IPS-NIHi11 (cell line): Measurements from ENCODE around the gene RNF151.
A peak's percentile ranks its signal among the peaks of the same experiment; 100 is the strongest.
"Not testable (repeated sequence)": the region's sequence is repeated elsewhere in the genome, so short reads cannot be mapped to it uniquely, and the experiment has no call there.

Experiments used
- DNase-seq: peaks from one replicate; pipeline ENCODE4 v3.0.0; 2012; ENCODE audit warnings: mixed read lengths, low spot score

Gene RNF151

GRCh38 chr16:1959269-1960039 lies 7.2 kb upstream of the RNF151 start, which contains the start of gene NDUFB10:
Gene NDUFB10, plus strand, starts transcription at chr16:1959538. Its CDS starts 87 bp downstream, at chr16:1959625.
- peak; percentile 92 for DNase-seq

GRCh38 chr16:1960665-1961630 lies 5.7 kb upstream of the RNF151 start:
- DNase-seq: no peak

GRCh38 chr16:1961651-1962067 lies 5.0 kb upstream of the RNF151 start:
- no peak for DNase-seq

GRCh38 chr16:1962161-1963153 lies 4.2 kb upstream of the RNF151 start:
- DNase-seq: not testable (repeated sequence)

- DNase-seq: no peak
These were observed 2.7 kb upstream of the RNF151 start for GRCh38 chr16:1963806-1964505.

- DNase-seq: peak; percentile 99
These were observed 1.9 kb upstream of the RNF151 start, which contains the start of gene RPS2 for GRCh38 chr16:1964506-1965395. Gene RPS2, minus strand, starts transcription at chr16:1964826. Its CDS starts 201 bp downstream, at chr16:1964625.

- DNase-seq: no peak
These were observed 1.2 kb upstream of the RNF151 start for GRCh38 chr16:1965396-1966001.

GRCh38 chr16:1968146-1968953 lies 1.7 kb downstream of the RNF151 start:
- DNase-seq: no peak

- DNase-seq: peak; percentile 96
These were observed 5.3 kb downstream of the RNF151 start, which contains the start of gene TBL3 for GRCh38 chr16:1971796-1972489. Gene TBL3, plus strand, starts transcription at chr16:1972053. Its CDS starts 112 bp downstream, at chr16:1972165.

- DNase-seq: no peak
These were observed 5.8 kb downstream of the RNF151 start for GRCh38 chr16:1972490-1972877.

- no peak for DNase-seq
These were observed 7.0 kb downstream of the RNF151 start for GRCh38 chr16:1973461-1974156.

GRCh38 chr16:1974157-1975070 lies 7.8 kb downstream of the RNF151 start:
- DNase-seq: no peak

- no peak for DNase-seq
These were observed 9.0 kb downstream of the RNF151 start for GRCh38 chr16:1975432-1976215.

GRCh38 chr16:1976216-1976520 lies 9.5 kb downstream of the RNF151 start:
- no peak for DNase-seq
